ENCODE data around the gene POFUT2. TPM values are rescaled to one million over a fixed set of nuclear protein-coding genes. Genes with fewer than 3 reads are reported as not detected.

The POFUT2 gene
- total and polyA plus RNA-seq, 9 donors: 25.7 to 52.9 (median 40.1) TPM

DNA sequence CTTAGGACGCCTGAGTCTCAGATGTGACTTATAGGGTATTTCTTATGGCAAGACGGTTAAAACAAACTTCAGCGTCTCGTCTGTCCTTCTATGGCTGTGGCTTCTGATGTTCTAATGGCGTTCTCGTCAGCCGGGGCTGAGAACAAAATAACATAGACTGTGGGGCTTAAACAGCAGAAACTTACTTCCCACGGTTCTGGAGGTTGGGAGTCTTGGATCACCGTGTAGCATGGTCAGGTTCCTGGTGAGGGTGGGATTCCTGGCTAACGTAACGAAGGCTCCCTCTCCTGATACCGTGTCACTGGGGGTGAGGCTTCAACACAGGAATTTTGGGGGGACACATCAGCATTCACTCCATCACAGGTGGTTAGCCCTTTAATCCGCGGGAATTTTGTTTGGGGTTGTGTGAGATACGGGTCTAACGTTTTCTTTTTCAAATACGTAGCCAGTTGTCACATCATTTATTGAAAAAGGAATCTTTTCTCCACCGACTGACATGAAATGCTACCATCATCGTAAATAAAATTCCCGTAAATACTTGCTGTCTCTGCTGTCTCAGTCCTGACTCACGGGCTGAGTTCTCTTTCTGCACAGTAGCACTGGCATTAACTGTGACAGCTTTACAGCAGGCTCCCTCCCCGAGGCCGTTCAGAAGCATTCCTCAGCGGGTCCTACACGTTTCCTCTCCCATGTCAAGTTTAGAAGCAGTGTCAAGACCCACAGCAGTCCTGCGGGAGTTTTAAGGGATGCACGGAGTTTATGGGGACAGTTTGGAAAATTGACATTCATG lies 8.1 kb upstream of the POFUT2 start:
- H3K27ac ChIP-seq: peak overlapping the region; percentile 66 to 97
- H3K4me3 ChIP-seq: no peak overlapping the region
- peaks cover 39% of the 10 kb centered on the region for H3K4me1 ChIP-seq (ENCODE audit: insufficient read depth)
- no peaks in the 10 kb centered on the region for H3K9me3 ChIP-seq
- DNase-seq: peak; percentile 28 to 49 (median 43)
- H3K36me3 ChIP-seq: no peaks in the 10 kb centered on the region
- WGBS, 3 donors: 45 to 55% (median 46%) methylated on average over 27 of the region's 27 CpGs
- intact Hi-C loops (cut with DNase I): loop anchor here in 1 of 4 donors (10.0 kb wide), 1 partner anchor 109 kb away; the partner anchor contains the start of gene COL18A1
- no peaks in the 10 kb centered on the region for H3K27me3 ChIP-seq
- no peak for TF ChIP-seq POLR2A (IDR thresholded peaks at IDR 0.05)
- no peak for TF ChIP-seq EP300 (IDR thresholded peaks at IDR 0.05)
- TF ChIP-seq, protein P1, sequence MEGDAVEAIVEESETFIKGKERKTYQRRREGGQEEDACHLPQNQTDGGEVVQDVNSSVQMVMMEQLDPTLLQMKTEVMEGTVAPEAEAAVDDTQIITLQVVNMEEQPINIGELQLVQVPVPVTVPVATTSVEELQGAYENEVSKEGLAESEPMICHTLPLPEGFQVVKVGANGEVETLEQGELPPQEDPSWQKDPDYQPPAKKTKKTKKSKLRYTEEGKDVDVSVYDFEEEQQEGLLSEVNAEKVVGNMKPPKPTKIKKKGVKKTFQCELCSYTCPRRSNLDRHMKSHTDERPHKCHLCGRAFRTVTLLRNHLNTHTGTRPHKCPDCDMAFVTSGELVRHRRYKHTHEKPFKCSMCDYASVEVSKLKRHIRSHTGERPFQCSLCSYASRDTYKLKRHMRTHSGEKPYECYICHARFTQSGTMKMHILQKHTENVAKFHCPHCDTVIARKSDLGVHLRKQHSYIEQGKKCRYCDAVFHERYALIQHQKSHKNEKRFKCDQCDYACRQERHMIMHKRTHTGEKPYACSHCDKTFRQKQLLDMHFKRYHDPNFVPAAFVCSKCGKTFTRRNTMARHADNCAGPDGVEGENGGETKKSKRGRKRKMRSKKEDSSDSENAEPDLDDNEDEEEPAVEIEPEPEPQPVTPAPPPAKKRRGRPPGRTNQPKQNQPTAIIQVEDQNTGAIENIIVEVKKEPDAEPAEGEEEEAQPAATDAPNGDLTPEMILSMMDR (IDR thresholded peaks at IDR 0.05): no peak

DNA sequence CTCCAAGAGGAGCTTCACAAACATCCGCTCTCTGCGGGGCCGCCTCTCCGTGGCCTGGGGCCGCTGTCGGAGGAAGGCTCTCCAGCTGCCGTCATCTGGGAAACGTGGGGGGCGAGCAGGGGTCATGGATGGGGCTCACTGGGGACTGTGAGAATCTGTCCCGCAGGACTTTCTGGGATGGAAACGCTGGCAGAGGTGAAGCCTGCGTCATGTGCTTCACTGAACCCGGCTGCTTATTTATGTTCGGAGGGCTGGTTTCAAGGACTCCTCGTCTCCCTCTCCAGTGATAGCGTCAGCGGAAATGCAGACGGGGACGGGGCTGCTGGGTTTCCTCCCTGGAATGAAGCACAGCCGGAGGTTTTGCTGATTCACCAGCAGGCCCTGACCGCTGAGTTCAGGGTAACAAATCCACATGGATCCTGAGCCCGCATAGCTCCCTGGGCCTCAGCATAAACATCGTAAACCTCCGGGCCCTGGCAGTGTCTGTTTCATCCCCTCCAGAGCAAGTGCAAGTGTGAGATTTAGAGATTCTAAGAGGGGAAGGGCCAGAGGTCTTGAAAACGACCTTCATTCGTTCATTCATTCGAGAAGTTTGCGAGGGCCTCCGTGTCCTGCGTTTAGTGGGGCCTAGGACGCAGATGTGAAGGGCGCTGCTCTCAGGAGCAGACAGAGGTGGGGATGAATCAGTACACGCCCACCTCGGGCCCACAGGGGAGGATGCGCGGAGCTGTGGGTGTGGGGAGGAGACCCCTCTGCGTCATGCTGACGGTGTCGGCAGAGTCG lies 7.0 kb upstream of the POFUT2 start:
- Histone ChIP-seq H3K36me3 (no peaks in the 10 kb centered on the region), H3K27me3 (no peaks in the 10 kb centered on the region), H3K27ac (peak overlapping the region; percentile 95 to 97), H3K4me3 (no peak overlapping the region), H3K4me1 (ENCODE audit: insufficient read depth) (peaks cover 34% of the 10 kb centered on the region), H3K9me3 (no peaks in the 10 kb centered on the region)
- intact Hi-C loops (cut with DNase I): loop anchor here in 2 of 4 donors (1.0 to 10.0 kb wide), 2 partner anchors 110 to 144 kb away; partner anchors contain the start of gene COL18A1 (in 1 of the 2)
- 10 to 17% (median 17%) methylated on average over 40 of the region's 40 CpGs for WGBS, 3 donors
- peak; percentile 96 to 98 (median 97) for DNase-seq
- peak; percentile 26 for TF ChIP-seq POLR2A (IDR thresholded peaks at IDR 0.05)
- TF ChIP-seq, protein P1 (IDR thresholded peaks at IDR 0.05): peak in 2 of 3 donors; percentile 3 to 22
- peak; percentile 94 for TF ChIP-seq EP300 (IDR thresholded peaks at IDR 0.05)

DNA sequence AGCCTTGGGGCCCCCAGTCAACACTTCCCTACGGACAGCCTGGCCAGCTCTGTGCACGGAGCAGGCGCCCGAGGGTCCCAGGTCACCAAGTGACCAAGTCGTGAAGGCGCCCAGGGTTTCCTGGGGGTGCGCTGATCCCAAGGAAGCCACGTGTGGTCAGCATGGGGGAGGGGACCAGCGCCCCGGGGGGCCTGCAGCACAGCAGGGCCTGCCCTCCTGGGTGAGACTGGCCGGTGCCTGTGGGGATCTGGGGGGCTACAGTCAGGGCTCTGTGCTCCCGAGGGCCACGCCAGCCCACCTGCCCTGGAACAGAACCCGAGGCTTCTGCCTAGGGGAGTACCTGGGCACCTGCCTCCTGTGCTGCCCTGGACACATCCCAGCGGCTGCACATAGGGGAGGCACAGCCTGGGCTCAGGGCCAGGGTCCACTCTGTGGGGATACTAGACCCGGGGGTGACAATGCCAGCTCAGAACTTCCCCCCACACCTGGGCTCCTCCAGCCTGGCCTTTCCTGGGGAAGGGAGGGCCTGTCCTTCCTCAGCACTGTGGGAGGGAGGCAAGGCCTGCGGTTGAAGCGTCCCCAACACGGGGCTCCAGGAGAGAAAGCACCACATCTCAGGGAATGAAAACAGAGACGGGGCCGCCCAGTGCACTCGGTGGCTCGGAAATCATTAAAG lies 6.2 kb upstream of the POFUT2 start:
- H3K36me3 ChIP-seq: no peaks in the 10 kb centered on the region
- TF ChIP-seq EP300 (IDR thresholded peaks at IDR 0.05): no peak
- TF ChIP-seq, protein P1 (IDR thresholded peaks at IDR 0.05): no peak
- no peak for TF ChIP-seq POLR2A (IDR thresholded peaks at IDR 0.05)
- no peaks in the 10 kb centered on the region for H3K9me3 ChIP-seq
- peak overlapping the region; percentile 95 to 97 for H3K27ac ChIP-seq
- no peaks in the 10 kb centered on the region for H3K27me3 ChIP-seq
- H3K4me1 ChIP-seq (ENCODE audit: insufficient read depth): peaks cover 32% of the 10 kb centered on the region
- no peak overlapping the region for H3K4me3 ChIP-seq
- peak; percentile 64 to 83 (median 79) for DNase-seq
- WGBS, 3 donors: 31 to 41% (median 37%) methylated on average over 20 to 23 of the region's 23 CpGs
- intact Hi-C loops (cut with DNase I): loop anchor here (1.0 to 10.0 kb wide), 4 partner anchors 111 to 145 kb away; partner anchors contain the start of gene COL18A1 (in 1 of the 4)

Data from ovary (tissue), 9 donors.